Chondrocyte (in vitro differentiated cells): ENCODE measurements around the gene FAM228A. TPM values are rescaled to one million over a fixed set of nuclear protein-coding genes. Genes with fewer than 3 reads are reported as not detected.
"Not testable (repeated sequence)": the region's sequence is repeated elsewhere in the genome, so short reads cannot be mapped to it uniquely, and the experiment has no call there.

Experiments used
- DNase-seq: peaks from one replicate; pipeline ENCODE4 v3.0.0; 2021; ENCODE audit warnings: mixed read lengths, low spot score
- H3K27ac Mint-ChIP-seq: one replicate; pipeline ENCODE4 v1.8.0; 2021; ENCODE audit warnings: mild to moderate bottlenecking, moderate library complexity, mixed read lengths; ENCODE audit not compliant: unreplicated experiment
- H3K27me3 Mint-ChIP-seq: 2 replicates; pipeline ENCODE4 v1.8.0; 2021; ENCODE audit warnings: low read depth, mixed read lengths
- H3K36me3 Mint-ChIP-seq: 2 replicates; pipeline ENCODE4 v1.8.0; 2021; ENCODE audit warnings: low read depth, mixed read lengths
- H3K4me1 Mint-ChIP-seq: 2 replicates; pipeline ENCODE4 v1.8.0; 2021; ENCODE audit warnings: low read depth, mild to moderate bottlenecking, mixed read lengths
- H3K4me3 Mint-ChIP-seq: one replicate; pipeline ENCODE4 v1.8.0; 2021; ENCODE audit warnings: mild to moderate bottlenecking, moderate library complexity, mixed read lengths; ENCODE audit not compliant: unreplicated experiment
- H3K9me3 Mint-ChIP-seq: 2 replicates; pipeline ENCODE4 v1.8.0; 2021; ENCODE audit warnings: low read depth, mixed read lengths
- CTCF ChIP-seq: fragments of 200-600 bp; sonication (generic); IDR thresholded peaks from 2 replicates; pipeline ENCODE4 v1.5.0; 2021; ENCODE audit warnings: antibody characterized with exemption, mild to moderate bottlenecking, moderate library complexity
- total RNA-seq: library from RNA; stranded (reverse); gene quantifications from 3 replicates; pipeline ENCODE4 v1.2.1, GENCODE V29; 2021

The FAM228A gene
- total RNA-seq, 1 donor from 2014 or later: 0.22 TPM

DNA sequence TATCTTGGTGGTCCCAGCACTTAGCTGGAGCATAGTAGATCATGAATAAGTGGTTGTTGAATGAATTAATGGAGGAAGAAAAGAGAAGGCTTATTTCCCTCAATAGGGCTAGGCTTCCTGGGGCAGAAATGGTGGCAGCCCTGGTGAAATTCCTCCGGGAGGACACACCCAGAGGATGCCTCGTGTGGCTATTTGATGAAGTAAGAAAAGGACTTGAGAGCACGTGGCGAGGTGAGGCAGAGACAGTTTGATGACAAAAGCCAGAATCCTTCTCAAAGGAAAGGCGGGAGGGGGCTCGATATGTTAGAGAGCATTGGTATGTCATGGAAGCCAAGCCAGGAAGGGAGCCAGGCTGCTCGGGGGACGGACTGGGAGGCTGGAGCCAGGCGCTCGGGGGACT lies 14.7 kb downstream of the FAM228A start:
- Mint-ChIP-seq H3K4me3 (no peak overlapping the region), H3K36me3 (peaks cover 9% of the 10 kb centered on the region), H3K9me3 (peaks cover 16% of the 10 kb centered on the region), H3K27ac (no peak overlapping the region), H3K4me1 (no peaks in the 10 kb centered on the region), H3K27me3 (no peaks in the 10 kb centered on the region)
- no peak for DNase-seq
- no peak for TF ChIP-seq CTCF

- TF ChIP-seq CTCF: no peak
- Mint-ChIP-seq H3K27me3 (no peaks in the 10 kb centered on the region), H3K4me1 (no peaks in the 10 kb centered on the region), H3K27ac (no peak overlapping the region), H3K4me3 (no peak overlapping the region), H3K36me3 (peaks cover 9% of the 10 kb centered on the region), H3K9me3 (peaks cover 18% of the 10 kb centered on the region)
- no peak for DNase-seq
These were observed 15.7 kb downstream of the FAM228A start for GRCh38 chr2:24190503-24190902.

DNA sequence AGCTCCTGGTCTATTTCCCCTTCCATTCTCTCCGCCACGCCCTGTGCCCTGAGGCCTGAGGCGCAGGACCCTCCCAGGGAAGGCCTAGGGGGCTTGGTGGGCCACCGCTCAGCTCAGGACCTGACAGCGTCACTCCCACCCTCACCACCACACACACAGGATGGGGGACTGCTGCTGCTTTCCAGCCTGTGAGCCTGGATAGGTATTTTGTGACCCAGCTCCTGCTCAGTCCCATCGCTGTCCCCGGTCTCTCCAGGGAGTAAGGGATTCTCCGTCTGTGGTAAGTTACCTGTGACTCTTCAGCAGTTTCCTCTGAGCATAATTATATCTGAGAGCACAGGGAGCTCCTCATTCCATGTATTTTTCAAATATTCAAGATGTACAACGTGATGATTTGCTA lies 16.3 kb downstream of the FAM228A start:
- DNase-seq: no peak
- H3K27ac Mint-ChIP-seq: no peak overlapping the region
- peaks cover 18% of the 10 kb centered on the region for H3K9me3 Mint-ChIP-seq
- H3K4me3 Mint-ChIP-seq: no peak overlapping the region
- H3K4me1 Mint-ChIP-seq: no peaks in the 10 kb centered on the region
- peaks cover 9% of the 10 kb centered on the region for H3K36me3 Mint-ChIP-seq
- no peaks in the 10 kb centered on the region for H3K27me3 Mint-ChIP-seq
- no peak for TF ChIP-seq CTCF

DNA sequence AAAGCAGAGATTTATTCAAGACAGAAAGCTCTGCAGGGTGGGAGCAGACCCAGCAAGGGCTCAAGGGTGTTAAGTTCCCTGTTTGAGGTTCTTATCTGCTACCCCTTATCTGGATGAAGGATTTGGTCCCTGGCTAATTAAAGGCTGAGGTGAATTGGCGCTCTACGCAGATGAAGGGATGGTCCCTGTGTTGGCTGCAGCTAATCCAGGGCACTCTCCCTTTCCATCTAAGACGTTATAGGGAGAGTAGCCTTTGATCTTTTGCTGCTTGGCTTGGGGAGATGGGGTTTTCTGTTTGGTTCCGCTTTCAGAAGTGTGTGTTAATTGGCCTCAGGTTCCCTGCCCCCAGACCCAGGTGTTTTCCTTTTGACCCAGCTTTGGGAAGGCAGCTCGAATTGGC lies 17.0 kb downstream of the FAM228A start:
- H3K27ac Mint-ChIP-seq: no peak overlapping the region
- no peak overlapping the region for H3K4me3 Mint-ChIP-seq
- H3K36me3 Mint-ChIP-seq: peaks cover 9% of the 10 kb centered on the region

DNA sequence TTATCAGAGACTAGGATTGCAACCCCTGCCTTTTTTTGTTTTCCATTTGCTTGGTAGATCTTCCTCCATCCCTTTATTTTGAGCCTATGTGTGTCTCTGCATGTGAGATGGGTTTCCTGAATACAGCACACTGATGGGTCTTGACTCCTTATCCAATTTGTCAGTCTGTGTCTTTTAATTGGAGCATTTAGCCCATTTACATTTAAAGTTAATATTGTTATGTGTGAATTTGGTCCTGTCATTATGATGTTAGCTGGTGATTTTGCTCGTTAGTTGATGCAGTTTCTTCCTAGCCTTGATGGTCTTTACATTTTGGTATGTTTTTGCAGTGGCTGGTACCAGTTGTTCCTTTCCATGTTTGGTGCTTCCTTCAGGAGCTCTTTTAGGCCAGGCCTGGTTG lies 22.4 kb downstream of the FAM228A start:
- not testable (repeated sequence) for H3K4me1 Mint-ChIP-seq, H3K27ac Mint-ChIP-seq, H3K27me3 Mint-ChIP-seq, H3K4me3 Mint-ChIP-seq, DNase-seq
- H3K9me3 Mint-ChIP-seq: peaks cover 35% of the 10 kb centered on the region
- peaks cover 17% of the 10 kb centered on the region for H3K36me3 Mint-ChIP-seq

More for the DNA sequence above, 17.0 kb downstream of the FAM228A start:
- H3K4me1 Mint-ChIP-seq: no peaks in the 10 kb centered on the region
- no peak for TF ChIP-seq CTCF
- peaks cover 25% of the 10 kb centered on the region for H3K9me3 Mint-ChIP-seq
- no peaks in the 10 kb centered on the region for H3K27me3 Mint-ChIP-seq
- DNase-seq: no peak

DNA sequence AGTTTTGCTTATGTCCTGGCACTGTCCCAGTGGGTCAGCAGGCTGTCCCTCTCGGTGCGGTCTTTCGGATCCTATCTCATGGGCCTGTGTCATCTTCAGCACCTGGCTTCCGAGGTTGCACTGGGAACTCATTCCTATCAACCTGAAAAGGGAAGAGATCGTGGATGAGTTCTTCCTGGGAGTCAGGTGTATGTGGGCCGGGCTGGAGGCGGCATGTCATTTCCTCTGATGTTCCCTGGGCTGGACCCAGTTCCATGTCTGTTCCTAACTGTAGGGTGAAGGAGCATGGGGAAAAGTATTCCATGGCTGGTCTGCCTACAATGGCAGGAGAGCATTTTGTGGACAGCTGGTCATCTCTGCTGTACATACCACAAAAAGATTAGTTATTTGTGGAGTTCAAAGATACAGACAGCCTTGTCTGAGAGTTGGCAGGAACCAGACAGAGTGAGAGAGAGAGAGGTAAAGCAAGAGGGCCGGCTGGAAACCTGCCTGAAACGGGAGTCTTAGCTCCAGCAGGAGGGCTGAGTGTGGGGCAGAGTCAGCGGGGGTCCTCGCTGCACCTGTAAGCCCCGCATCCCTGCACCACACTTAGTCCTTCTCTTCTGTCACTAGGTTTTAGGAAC lies 25.2 kb downstream of the FAM228A start:
- peaks cover 33% of the 10 kb centered on the region for H3K36me3 Mint-ChIP-seq
- DNase-seq: no peak
- no peak overlapping the region for H3K27ac Mint-ChIP-seq
- H3K27me3 Mint-ChIP-seq: no peaks in the 10 kb centered on the region
- H3K9me3 Mint-ChIP-seq: peaks cover 32% of the 10 kb centered on the region
- no peak for TF ChIP-seq CTCF
- no peaks in the 10 kb centered on the region for H3K4me1 Mint-ChIP-seq
- no peak overlapping the region for H3K4me3 Mint-ChIP-seq
